ENCODE results near the gene PPP2R5B.

Gene PPP2R5B

DNA sequence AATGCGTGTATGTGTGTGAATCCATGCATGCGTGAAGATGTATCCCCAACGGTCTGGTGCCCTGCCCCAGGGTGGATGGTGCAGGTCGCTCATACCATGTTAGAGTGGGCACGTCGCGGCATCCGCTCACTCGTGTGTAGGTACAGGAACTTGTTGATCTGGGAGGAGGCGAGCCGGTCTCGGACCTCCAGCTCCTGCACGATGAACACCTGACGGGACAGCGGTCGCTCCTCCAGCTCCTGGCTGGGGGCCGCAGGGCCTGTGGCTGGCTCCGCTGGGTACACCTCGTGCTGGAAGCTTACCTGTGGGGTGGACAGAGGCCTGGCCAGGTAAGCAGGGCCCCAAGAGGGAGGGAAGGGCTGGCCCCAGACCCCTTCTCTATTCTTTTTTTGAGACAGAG is 25.9 kb upstream of the PPP2R5B start:
- no peaks in the 10 kb centered on the region for H3K4me1 ChIP-seq (ENCODE audit: control insufficient read depth, insufficient read depth, low read length)
- H3K27me3 ChIP-seq (ENCODE audit: control insufficient read depth, insufficient read depth, low read length), result no peaks in the 10 kb centered on the region
- H3K27ac ChIP-seq (ENCODE audit: low read depth, low read length), result no peak overlapping the region
- H3K9ac ChIP-seq (ENCODE audit: low read depth, low read length), result no peak overlapping the region
- no peak overlapping the region for H3K4me3 ChIP-seq (ENCODE audit: low read depth, low read length)
- H3K36me3 ChIP-seq (ENCODE audit: control insufficient read depth, insufficient read depth, low read length), result peaks cover 45% of the 10 kb centered on the region
- H3K9me3 ChIP-seq (ENCODE audit: control insufficient read depth, insufficient read depth, low read length), result no peaks in the 10 kb centered on the region

DNA sequence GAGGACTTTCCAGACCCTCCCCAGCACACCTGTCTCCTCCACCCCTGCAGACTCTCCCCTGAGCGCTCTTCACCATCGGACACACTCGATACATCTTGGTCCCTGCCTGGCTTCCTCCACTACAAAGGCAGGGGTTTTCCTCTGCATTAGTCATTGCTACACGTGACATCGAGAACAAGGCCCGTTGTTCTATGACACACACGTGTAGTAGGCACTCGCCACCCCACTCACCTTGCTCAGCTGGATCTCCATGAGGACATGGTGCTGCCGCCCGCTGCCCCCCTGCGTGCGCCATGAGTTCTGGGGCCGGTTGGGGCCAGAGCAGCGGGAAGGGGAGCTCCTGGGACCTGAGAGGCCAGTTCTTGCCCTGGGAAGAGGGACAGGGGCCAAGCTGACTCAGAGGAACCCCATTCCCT is 24.2 kb upstream of the PPP2R5B start:
- Histone ChIP-seq H3K27me3 (ENCODE audit: control insufficient read depth, insufficient read depth, low read length) (no peaks in the 10 kb centered on the region), H3K9me3 (ENCODE audit: control insufficient read depth, insufficient read depth, low read length) (no peaks in the 10 kb centered on the region), H3K27ac (ENCODE audit: low read depth, low read length) (no peak overlapping the region), H3K36me3 (ENCODE audit: control insufficient read depth, insufficient read depth, low read length) (peaks cover 42% of the 10 kb centered on the region), H3K9ac (ENCODE audit: low read depth, low read length) (no peak overlapping the region), H3K4me1 (ENCODE audit: control insufficient read depth, insufficient read depth, low read length) (no peaks in the 10 kb centered on the region), H3K4me3 (ENCODE audit: low read depth, low read length) (no peak overlapping the region)

- no peaks in the 10 kb centered on the region for H3K9me3 ChIP-seq (ENCODE audit: control insufficient read depth, insufficient read depth, low read length)
- H3K27ac ChIP-seq (ENCODE audit: low read depth, low read length), result no peak overlapping the region
- H3K4me3 ChIP-seq (ENCODE audit: low read depth, low read length), result no peak overlapping the region
- peaks cover 47% of the 10 kb centered on the region for H3K36me3 ChIP-seq (ENCODE audit: control insufficient read depth, insufficient read depth, low read length)
- no peaks in the 10 kb centered on the region for H3K27me3 ChIP-seq (ENCODE audit: control insufficient read depth, insufficient read depth, low read length)
- H3K9ac ChIP-seq (ENCODE audit: low read depth, low read length), result no peak overlapping the region
- H3K4me1 ChIP-seq (ENCODE audit: control insufficient read depth, insufficient read depth, low read length), result no peaks in the 10 kb centered on the region
These were observed 23.7 kb upstream of the PPP2R5B start for GRCh38 chr11:64900774-64901173.

- H3K27me3 ChIP-seq (ENCODE audit: control insufficient read depth, insufficient read depth, low read length), result no peaks in the 10 kb centered on the region
- H3K9me3 ChIP-seq (ENCODE audit: control insufficient read depth, insufficient read depth, low read length), result no peaks in the 10 kb centered on the region
- no peaks in the 10 kb centered on the region for H3K4me1 ChIP-seq (ENCODE audit: control insufficient read depth, insufficient read depth, low read length)
- no peak overlapping the region for H3K9ac ChIP-seq (ENCODE audit: low read depth, low read length)
- no peak overlapping the region for H3K4me3 ChIP-seq (ENCODE audit: low read depth, low read length)
- H3K27ac ChIP-seq (ENCODE audit: low read depth, low read length), result no peak overlapping the region
- H3K36me3 ChIP-seq (ENCODE audit: control insufficient read depth, insufficient read depth, low read length), result peaks cover 59% of the 10 kb centered on the region
These were observed 22.2 kb upstream of the PPP2R5B start for GRCh38 chr11:64902102-64902900.

- no peaks in the 10 kb centered on the region for H3K9me3 ChIP-seq (ENCODE audit: control insufficient read depth, insufficient read depth, low read length)
- no peak overlapping the region for H3K4me3 ChIP-seq (ENCODE audit: low read depth, low read length)
- H3K4me1 ChIP-seq (ENCODE audit: control insufficient read depth, insufficient read depth, low read length), result no peaks in the 10 kb centered on the region
- H3K27ac ChIP-seq (ENCODE audit: low read depth, low read length), result no peak overlapping the region
- peaks cover 55% of the 10 kb centered on the region for H3K36me3 ChIP-seq (ENCODE audit: control insufficient read depth, insufficient read depth, low read length)
- no peaks in the 10 kb centered on the region for H3K27me3 ChIP-seq (ENCODE audit: control insufficient read depth, insufficient read depth, low read length)
- no peak overlapping the region for H3K9ac ChIP-seq (ENCODE audit: low read depth, low read length)
These were observed 21.1 kb upstream of the PPP2R5B start for GRCh38 chr11:64903291-64903833.

- peaks cover 65% of the 10 kb centered on the region for H3K36me3 ChIP-seq (ENCODE audit: control insufficient read depth, insufficient read depth, low read length)
- no peak overlapping the region for H3K9ac ChIP-seq (ENCODE audit: low read depth, low read length)
- no peaks in the 10 kb centered on the region for H3K27me3 ChIP-seq (ENCODE audit: control insufficient read depth, insufficient read depth, low read length)
- no peak overlapping the region for H3K4me3 ChIP-seq (ENCODE audit: low read depth, low read length)
- H3K9me3 ChIP-seq (ENCODE audit: control insufficient read depth, insufficient read depth, low read length), result no peaks in the 10 kb centered on the region
- no peaks in the 10 kb centered on the region for H3K4me1 ChIP-seq (ENCODE audit: control insufficient read depth, insufficient read depth, low read length)
- no peak overlapping the region for H3K27ac ChIP-seq (ENCODE audit: low read depth, low read length)
These were observed 18.8 kb upstream of the PPP2R5B start for GRCh38 chr11:64905516-64906313.

- H3K9ac ChIP-seq (ENCODE audit: low read depth, low read length), result no peak overlapping the region
- H3K36me3 ChIP-seq (ENCODE audit: control insufficient read depth, insufficient read depth, low read length), result peaks cover 68% of the 10 kb centered on the region
- no peak overlapping the region for H3K27ac ChIP-seq (ENCODE audit: low read depth, low read length)
- H3K9me3 ChIP-seq (ENCODE audit: control insufficient read depth, insufficient read depth, low read length), result no peaks in the 10 kb centered on the region
- no peak overlapping the region for H3K4me3 ChIP-seq (ENCODE audit: low read depth, low read length)
- no peaks in the 10 kb centered on the region for H3K27me3 ChIP-seq (ENCODE audit: control insufficient read depth, insufficient read depth, low read length)
- H3K4me1 ChIP-seq (ENCODE audit: control insufficient read depth, insufficient read depth, low read length), result no peaks in the 10 kb centered on the region
These were observed 18.2 kb upstream of the PPP2R5B start for GRCh38 chr11:64906314-64906635.

- Histone ChIP-seq H3K4me3 (ENCODE audit: low read depth, low read length) (no peak overlapping the region), H3K36me3 (ENCODE audit: control insufficient read depth, insufficient read depth, low read length) (peaks cover 77% of the 10 kb centered on the region), H3K9ac (ENCODE audit: low read depth, low read length) (no peak overlapping the region), H3K27me3 (ENCODE audit: control insufficient read depth, insufficient read depth, low read length) (no peaks in the 10 kb centered on the region), H3K9me3 (ENCODE audit: control insufficient read depth, insufficient read depth, low read length) (no peaks in the 10 kb centered on the region), H3K4me1 (ENCODE audit: control insufficient read depth, insufficient read depth, low read length) (no peaks in the 10 kb centered on the region), H3K27ac (ENCODE audit: low read depth, low read length) (no peak overlapping the region)
These were observed 15.7 kb upstream of the PPP2R5B start for GRCh38 chr11:64908766-64909165.

DNA sequence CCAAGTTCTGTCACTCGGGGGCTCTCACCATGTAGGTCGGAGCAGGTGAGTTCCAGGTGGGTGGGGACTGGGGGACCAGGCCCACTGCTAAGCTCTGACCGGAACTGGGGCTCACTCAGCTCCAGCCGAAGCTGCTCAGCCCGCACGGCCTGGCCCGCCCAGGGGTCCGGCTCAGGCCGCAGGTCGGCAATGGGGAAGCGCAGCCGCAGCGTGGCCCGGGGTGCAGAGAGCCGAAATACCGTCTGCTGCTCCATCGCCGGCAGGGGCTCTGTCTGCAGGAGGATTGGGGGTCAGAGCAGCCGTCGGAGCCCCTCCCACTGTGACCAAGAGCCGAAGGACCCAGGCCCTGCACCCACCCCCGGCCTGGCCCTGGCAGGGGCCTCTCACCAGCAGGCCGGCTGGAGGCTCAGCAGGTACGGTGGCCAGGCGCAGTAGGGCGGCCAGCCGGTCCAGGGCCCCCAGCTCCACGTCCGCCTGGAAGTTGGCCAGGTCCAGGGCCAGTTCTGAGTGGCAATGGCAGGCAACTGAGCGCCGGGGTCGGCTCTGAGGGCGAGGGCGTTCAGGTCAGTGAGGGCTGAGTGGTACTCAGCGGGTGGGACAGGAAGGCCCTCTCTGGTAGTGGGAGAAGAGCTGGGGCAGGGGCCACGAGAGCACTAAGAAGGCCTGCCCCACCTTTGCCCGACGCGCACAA is 14.7 kb upstream of the PPP2R5B start:
- Histone ChIP-seq H3K9ac (ENCODE audit: low read depth, low read length) (no peak overlapping the region), H3K9me3 (ENCODE audit: control insufficient read depth, insufficient read depth, low read length) (no peaks in the 10 kb centered on the region), H3K27me3 (ENCODE audit: control insufficient read depth, insufficient read depth, low read length) (no peaks in the 10 kb centered on the region), H3K4me3 (ENCODE audit: low read depth, low read length) (no peak overlapping the region), H3K36me3 (ENCODE audit: control insufficient read depth, insufficient read depth, low read length) (peaks cover 81% of the 10 kb centered on the region), H3K27ac (ENCODE audit: low read depth, low read length) (no peak overlapping the region), H3K4me1 (ENCODE audit: control insufficient read depth, insufficient read depth, low read length) (no peaks in the 10 kb centered on the region)

GRCh38 chr11:64910451-64911093 is 13.9 kb upstream of the PPP2R5B start:
- Histone ChIP-seq H3K36me3 (ENCODE audit: control insufficient read depth, insufficient read depth, low read length) (peaks cover 75% of the 10 kb centered on the region), H3K27me3 (ENCODE audit: control insufficient read depth, insufficient read depth, low read length) (no peaks in the 10 kb centered on the region), H3K9me3 (ENCODE audit: control insufficient read depth, insufficient read depth, low read length) (no peaks in the 10 kb centered on the region), H3K4me3 (ENCODE audit: low read depth, low read length) (no peak overlapping the region), H3K4me1 (ENCODE audit: control insufficient read depth, insufficient read depth, low read length) (0 out of 2 replicates have a peak, but pooled peaks cover under 1% of the 10 kb centered on the region), H3K9ac (ENCODE audit: low read depth, low read length) (no peak overlapping the region), H3K27ac (ENCODE audit: low read depth, low read length) (no peak overlapping the region)
